BE2C (cell line): ENCODE measurements around the gene PTCSC3.

Experiments used
- DNase-seq: peaks from one replicate; pipeline ENCODE4 v3.0.0-alpha.2; 2020
- H3K27me3 ChIP-seq: fragments of 250-450 bp; sonication (Bioruptor Pico); 2 replicates; pipeline ENCODE4 v1.5.1; 2020; ENCODE audit warnings: mild to moderate bottlenecking
- H3K36me3 ChIP-seq: fragments of 250-450 bp; sonication (Bioruptor Pico); 2 replicates; pipeline ENCODE4 v1.5.1; 2020; ENCODE audit warnings: mild to moderate bottlenecking
- H3K4me1 ChIP-seq: fragments of 250-450 bp; sonication (Bioruptor Pico); 2 replicates; pipeline ENCODE4 v1.5.1; 2020
- H3K4me3 ChIP-seq: 2 replicates; pipeline ENCODE4 v1.5.1; 2011; ENCODE audit warnings: low read depth, low read length
- H3K9me3 ChIP-seq: fragments of 250-450 bp; sonication (Bioruptor Pico); 2 replicates; pipeline ENCODE4 v1.5.1; 2020
- TF ChIP-seq, protein P1 (sequence below): IDR thresholded peaks from 2 replicates; pipeline ENCODE4 v1.5.1; 2012; ENCODE audit warnings: mild to moderate bottlenecking, low read depth, low read length

Gene PTCSC3

DNA sequence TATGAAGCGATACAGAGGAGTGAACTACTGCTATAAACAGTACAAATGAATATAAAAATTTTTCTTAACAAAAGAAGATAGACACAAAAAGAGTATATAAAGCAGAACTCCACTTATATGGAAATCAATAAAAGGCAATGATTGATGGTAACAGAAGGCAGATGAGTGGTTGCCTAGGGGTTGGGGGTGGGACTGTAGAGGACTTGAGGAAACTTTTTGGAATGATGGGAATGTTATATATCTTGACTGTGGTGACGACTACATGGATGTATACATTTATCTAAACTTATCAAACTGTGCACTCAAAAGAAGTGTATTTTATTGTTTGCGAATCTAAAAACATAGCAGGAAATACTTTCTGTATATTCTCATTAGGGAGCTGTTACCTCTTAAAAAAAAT lies 89.1 kb downstream of the PTCSC3 start:
- TF ChIP-seq, protein P1, sequence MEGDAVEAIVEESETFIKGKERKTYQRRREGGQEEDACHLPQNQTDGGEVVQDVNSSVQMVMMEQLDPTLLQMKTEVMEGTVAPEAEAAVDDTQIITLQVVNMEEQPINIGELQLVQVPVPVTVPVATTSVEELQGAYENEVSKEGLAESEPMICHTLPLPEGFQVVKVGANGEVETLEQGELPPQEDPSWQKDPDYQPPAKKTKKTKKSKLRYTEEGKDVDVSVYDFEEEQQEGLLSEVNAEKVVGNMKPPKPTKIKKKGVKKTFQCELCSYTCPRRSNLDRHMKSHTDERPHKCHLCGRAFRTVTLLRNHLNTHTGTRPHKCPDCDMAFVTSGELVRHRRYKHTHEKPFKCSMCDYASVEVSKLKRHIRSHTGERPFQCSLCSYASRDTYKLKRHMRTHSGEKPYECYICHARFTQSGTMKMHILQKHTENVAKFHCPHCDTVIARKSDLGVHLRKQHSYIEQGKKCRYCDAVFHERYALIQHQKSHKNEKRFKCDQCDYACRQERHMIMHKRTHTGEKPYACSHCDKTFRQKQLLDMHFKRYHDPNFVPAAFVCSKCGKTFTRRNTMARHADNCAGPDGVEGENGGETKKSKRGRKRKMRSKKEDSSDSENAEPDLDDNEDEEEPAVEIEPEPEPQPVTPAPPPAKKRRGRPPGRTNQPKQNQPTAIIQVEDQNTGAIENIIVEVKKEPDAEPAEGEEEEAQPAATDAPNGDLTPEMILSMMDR = no peak
- Histone ChIP-seq H3K36me3 (no peaks in the 10 kb centered on the region), H3K9me3 (no peaks in the 10 kb centered on the region), H3K27me3 (no peaks in the 10 kb centered on the region), H3K4me3 (no peak overlapping the region), H3K4me1 (peaks cover 16% of the 10 kb centered on the region)
- DNase-seq = no peak

DNA sequence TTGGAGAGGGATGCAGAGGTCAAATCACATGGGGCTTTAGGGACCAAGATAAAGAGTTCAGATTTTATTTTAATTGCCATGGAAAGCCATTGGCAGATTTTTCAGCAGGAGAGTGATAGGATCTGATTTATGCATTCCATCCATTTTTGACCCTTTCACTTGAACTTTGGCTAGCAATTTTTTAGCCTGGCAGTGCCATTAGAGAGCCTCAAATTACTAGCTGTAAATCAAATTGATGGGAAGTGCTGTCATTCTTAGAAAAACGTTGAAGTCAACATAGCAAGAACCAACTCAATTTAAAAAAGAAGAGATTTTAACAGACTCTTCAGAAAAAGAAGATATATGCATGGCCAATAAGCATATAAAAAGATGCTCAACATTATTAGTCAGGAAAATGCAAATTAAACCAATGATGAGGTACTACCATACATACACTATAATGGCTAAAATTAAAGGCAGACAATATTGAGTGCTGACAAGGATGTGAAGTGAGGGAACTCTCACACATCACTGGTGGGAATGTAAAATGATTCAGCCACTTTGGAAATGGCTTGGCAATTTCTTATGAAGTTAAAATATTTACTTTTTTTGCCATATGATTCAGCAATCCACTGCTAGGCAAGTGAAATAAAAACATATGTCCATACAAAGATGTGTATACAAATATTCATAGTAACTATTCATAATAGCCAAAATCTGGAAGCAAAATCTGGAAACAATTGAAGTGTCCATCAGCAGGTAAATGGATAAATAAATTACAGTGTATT lies 89.7 kb downstream of the PTCSC3 start:
- Histone ChIP-seq H3K9me3 (no peaks in the 10 kb centered on the region), H3K36me3 (no peaks in the 10 kb centered on the region), H3K27me3 (no peaks in the 10 kb centered on the region), H3K4me1 (peaks cover 16% of the 10 kb centered on the region), H3K4me3 (no peak overlapping the region)
- DNase-seq = no peak
- TF ChIP-seq, protein P1 = no peak

DNA sequence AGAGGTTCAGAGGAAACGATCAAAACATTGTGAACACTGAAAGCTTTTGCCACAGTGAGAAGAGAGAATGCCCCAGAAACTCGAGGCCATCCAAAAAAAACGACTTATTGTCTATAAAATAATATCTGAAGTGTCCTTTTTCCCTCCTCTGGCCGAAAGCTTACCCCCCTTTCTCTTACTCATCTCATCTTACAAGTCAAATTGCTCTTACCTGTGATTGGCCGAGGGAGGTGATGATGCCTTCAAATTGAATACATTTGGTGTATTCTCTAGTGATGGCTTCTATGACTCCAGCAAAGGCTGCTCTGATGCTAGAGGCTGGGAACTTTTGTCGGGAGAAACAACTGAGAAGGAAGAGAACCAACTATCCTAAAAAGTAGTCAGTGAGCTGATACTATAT lies 90.7 kb downstream of the PTCSC3 start:
- Histone ChIP-seq H3K27me3 (no peaks in the 10 kb centered on the region), H3K4me1 (peaks cover 8% of the 10 kb centered on the region; the same call in 1 of the 2 replicates), H3K4me3 (no peak overlapping the region), H3K9me3 (no peaks in the 10 kb centered on the region), H3K36me3 (no peaks in the 10 kb centered on the region)
- no peak for DNase-seq
- TF ChIP-seq, protein P1 = no peak
